Spleen (tissue), 7 donors: ENCODE measurements around the gene LIG3.
"Not testable (repeated sequence)": the region's sequence is repeated elsewhere in the genome, so short reads cannot be mapped to it uniquely, and the experiment has no call there.

ENCODE experiments used
- CTCF ChIP-seq, 11 experiments: fragments of 200-600 bp in 7 of 11; fragments of 450-650 bp in 4 of 11; sonication (generic) in 4 of 11; IDR thresholded peaks in 8 of 11; conservative IDR thresholded peaks in 3 of 11; 1 replicate in 7 of 11; 2 replicates in 4 of 11; pipeline versions ENCODE4 v1.4.0 to v1.8.0; 2016 to 2021; ENCODE audit warnings: antibody characterized with exemption in 11 of 11, inconsistent platforms in 4 of 11, mild to moderate bottlenecking in 1 of 11
- POLR2A ChIP-seq, 3 donors: fragments of 450-650 bp; IDR thresholded peaks; one replicate each; pipeline ENCODE4 v1.5.1; 2017; ENCODE audit warnings: antibody characterized with exemption in 3 of 3, mild to moderate bottlenecking in 1 of 3
- donor health status: DM: no; HTN: no; CAD: no; lungs with moderate emphysema.
- donor health status: DM: no; HTN: no; CAD: no.
- donor health status: DM: no; HTN: no; CAD: no.

GRCh38 chr17:35000965-35001364 is 20.7 kb downstream of the LIG3 start:
- TF ChIP-seq CTCF (IDR thresholded peaks at IDR 0.05 in 8 of 11, conservative IDR thresholded peaks at IDR 0.05 in 3 of 11); POLR2A (IDR thresholded peaks at IDR 0.05): not testable (repeated sequence)
